IPS DF 6.9 (cell line): ENCODE data around the gene FNDC5.
A peak's percentile ranks its signal among the peaks of the same experiment; 100 is the strongest.

Experiments
- DNase-seq: peaks from one replicate; pipeline ENCODE4 v3.0.0-alpha.2; 2013; ENCODE audit warnings: low read depth, low spot score
- H3K27ac ChIP-seq: one replicate; pipeline ENCODE4 v1.5.1; 2013; ENCODE audit warnings: low read length, control low read depth
- H3K27me3 ChIP-seq: 2 replicates; pipeline ENCODE4 v1.6.1; 2013; ENCODE audit warnings: mild to moderate bottlenecking, low read length; ENCODE audit not compliant: control insufficient read depth, insufficient read depth
- H3K36me3 ChIP-seq: 2 replicates; pipeline ENCODE4 v1.6.1; 2013; ENCODE audit warnings: low read length; ENCODE audit not compliant: control insufficient read depth, insufficient read depth
- H3K4me1 ChIP-seq: 2 replicates; pipeline ENCODE4 v1.6.1; 2013; ENCODE audit warnings: low read length; ENCODE audit not compliant: control insufficient read depth, insufficient read depth
- H3K4me3 ChIP-seq: 2 replicates; pipeline ENCODE4 v1.5.1; 2013; ENCODE audit warnings: mild to moderate bottlenecking, low read length
- H3K9me3 ChIP-seq: 2 replicates; pipeline ENCODE4 v1.6.1; 2013; ENCODE audit warnings: low read length, inconsistent platforms; ENCODE audit not compliant: control insufficient read depth, insufficient read depth
- WGBS: extraction: QIAGEN DNeasy Blood & Tissue Kit; methylation state at CpG from one replicate; pipeline ENCODE4 v1.1.7; 2013; ENCODE audit warnings: mixed read lengths, missing lambda C conversion rate; ENCODE audit not compliant: insufficient read length, insufficient coverage; 5-methylcytosine and 5-hydroxymethylcytosine counted together

FNDC5 gene

DNA sequence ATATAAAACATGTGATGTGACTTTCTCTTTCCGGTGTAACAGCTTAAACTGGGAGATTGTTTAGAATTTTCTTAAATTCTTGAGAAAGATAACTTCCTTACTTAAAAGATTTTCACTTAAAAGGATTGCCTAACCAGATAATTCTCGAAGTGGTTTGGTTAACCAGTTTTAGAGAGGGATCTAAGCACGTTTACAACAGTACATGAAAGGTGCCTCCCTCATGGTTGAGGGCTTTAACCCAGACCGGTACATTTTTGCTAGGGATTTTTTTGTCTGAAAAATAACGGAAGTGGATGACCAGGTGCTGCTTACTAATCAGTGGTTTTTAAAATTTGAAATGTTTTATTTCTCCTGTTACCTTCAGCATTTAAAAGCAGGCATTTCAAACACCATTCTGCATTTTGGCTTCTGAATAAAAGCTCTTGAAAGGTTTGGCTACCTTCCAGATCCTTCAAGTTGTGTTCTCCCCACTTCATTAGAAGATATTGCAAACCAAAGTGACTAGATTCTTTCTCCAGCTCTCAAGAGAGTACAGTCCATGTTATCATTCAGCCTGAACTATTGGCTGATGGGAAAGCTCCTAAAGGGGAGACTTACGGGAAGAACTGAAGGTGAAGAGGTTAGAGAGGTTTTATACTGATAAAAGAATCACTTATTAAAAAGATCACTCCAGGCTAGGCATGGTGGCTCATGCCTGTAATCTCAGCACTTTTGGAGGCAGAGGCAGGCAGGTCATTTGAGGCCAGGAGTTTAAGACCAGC is 40.4 kb downstream of the FNDC5 start:
- peaks cover 13% of the 10 kb centered on the region; the same call in 1 of the 2 replicates for H3K36me3 ChIP-seq
- no peaks in the 10 kb centered on the region for H3K27me3 ChIP-seq
- DNase-seq = no peak
- H3K4me1 ChIP-seq = no peaks in the 10 kb centered on the region
- no peak overlapping the region for H3K4me3 ChIP-seq
- no peaks in the 10 kb centered on the region for H3K9me3 ChIP-seq
- H3K27ac ChIP-seq = no peak overlapping the region
- WGBS = no CpG with 5 or more reads among the region's 6 CpGs

- no peak overlapping the region for H3K27ac ChIP-seq
- H3K4me3 ChIP-seq = no peak overlapping the region
- no peak for DNase-seq
- no peaks in the 10 kb centered on the region for H3K27me3 ChIP-seq
- H3K4me1 ChIP-seq = no peaks in the 10 kb centered on the region
- WGBS = no CpG with 5 or more reads among the region's 7 CpGs
- no peaks in the 10 kb centered on the region for H3K9me3 ChIP-seq
- H3K36me3 ChIP-seq = peaks cover 13% of the 10 kb centered on the region; the same call in 1 of the 2 replicates
These were observed 42.4 kb downstream of the FNDC5 start for GRCh38 chr1:32828341-32828740.

- WGBS = no CpG with 5 or more reads among the region's 3 CpGs
- H3K27me3 ChIP-seq = no peaks in the 10 kb centered on the region
- H3K4me1 ChIP-seq = no peaks in the 10 kb centered on the region
- no peak overlapping the region for H3K27ac ChIP-seq
- H3K36me3 ChIP-seq = peaks cover 13% of the 10 kb centered on the region; the same call in 1 of the 2 replicates
- H3K9me3 ChIP-seq = no peaks in the 10 kb centered on the region
- DNase-seq = no peak
- no peak overlapping the region for H3K4me3 ChIP-seq
These were observed 45.5 kb downstream of the FNDC5 start for GRCh38 chr1:32825181-32825580.

DNA sequence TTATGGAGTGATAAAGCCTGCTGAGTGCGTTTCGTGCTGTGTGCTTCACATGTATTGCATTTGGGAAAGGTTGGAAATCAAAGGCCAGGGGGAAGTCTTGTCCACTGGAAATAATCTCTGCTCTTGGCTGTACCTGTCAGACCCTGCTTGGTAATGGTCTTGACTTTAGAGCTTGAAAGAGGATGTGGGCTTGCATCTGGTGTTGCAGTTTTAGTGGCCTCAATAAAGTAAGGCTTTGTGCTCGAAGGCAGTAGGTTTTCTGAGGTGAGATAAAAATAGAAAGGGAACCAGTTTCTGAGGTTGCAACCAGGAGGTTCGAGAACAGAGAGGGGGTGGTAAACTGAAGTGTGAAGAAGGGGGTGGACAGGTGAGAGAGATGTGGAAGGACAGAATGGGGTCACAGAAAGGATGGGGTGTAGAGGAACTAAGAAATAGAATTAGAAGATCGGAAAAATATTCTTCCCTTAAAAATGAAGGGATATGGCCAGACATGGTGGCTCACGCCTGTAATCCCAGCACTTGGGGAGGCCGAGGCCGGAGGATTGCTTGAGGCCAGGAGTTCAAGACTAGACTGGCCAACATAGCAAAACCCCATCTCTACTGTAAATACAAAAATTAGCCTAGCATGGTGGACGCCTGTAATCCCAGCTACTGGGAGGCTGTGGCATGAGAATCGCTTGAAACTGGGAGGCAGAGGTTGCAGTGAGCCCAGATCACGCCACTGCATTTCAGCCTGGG is 51.7 kb downstream of the FNDC5 start:
- no peaks in the 10 kb centered on the region for H3K9me3 ChIP-seq
- peak overlapping the region; percentile 29 for H3K27ac ChIP-seq
- H3K4me3 ChIP-seq = no peak overlapping the region; the same call in 1 of the 2 replicates
- H3K36me3 ChIP-seq = no peaks in the 10 kb centered on the region
- no peaks in the 10 kb centered on the region for H3K27me3 ChIP-seq
- no peaks in the 10 kb centered on the region for H3K4me1 ChIP-seq
- WGBS = no CpG with 5 or more reads among the region's 11 CpGs
- DNase-seq = no peak

- Histone ChIP-seq H3K4me3 (peak overlapping the region; percentile 80), H3K36me3 (no peaks in the 10 kb centered on the region), H3K4me1 (no peaks in the 10 kb centered on the region), H3K27ac (peak overlapping the region; percentile 29), H3K9me3 (no peaks in the 10 kb centered on the region), H3K27me3 (no peaks in the 10 kb centered on the region)
- no CpG with 5 or more reads among the region's 51 CpGs for WGBS
- DNase-seq = peak; percentile 39
These were observed 52.6 kb downstream of the FNDC5 start for GRCh38 chr1:32817815-32818786.

DNA sequence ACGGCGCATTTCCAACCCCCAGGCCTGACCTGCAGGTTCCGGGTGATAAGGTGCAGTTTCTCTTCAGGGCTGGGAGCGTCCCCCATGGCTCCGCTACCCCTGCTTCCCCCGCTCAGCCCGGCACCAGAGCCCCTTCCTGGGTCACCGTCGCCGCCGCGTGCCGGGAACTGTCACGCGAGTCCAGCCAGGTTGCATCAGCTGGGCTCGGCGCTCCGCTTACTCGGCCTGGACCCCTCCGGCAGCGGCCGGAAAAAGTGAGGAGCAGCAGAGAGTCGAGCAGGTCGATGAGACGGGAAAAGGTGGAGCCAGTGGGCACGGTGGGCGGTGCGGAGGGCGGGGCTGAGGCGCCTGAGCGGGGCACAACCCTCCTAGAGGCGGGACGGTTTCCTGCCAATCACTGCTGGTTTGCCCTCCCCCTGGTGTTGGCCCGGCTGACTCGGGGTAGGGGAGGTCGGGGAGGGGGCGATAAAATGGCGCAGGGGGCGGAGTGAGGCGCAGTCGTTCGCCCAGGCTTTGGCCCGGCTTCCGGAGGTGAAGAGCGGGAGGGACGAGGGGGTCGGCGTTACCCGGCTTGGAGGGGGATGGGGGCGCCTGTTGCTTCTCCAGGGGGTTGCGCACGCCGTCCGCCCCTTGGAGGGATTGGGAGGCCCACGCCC is 53.4 kb downstream of the FNDC5 start, which contains the start of the genes S100PBP and YARS1:
S100PBP (plus strand) TSS at position 495 of the 656 bp plus-strand sequence. CDS start 8,447 bp downstream, outside the sequence.
YARS1 (minus strand) TSS at position 200 of the 656 bp plus-strand sequence; CDS start at position 86, 114 bp downstream.
- no CpG with 5 or more reads among the region's 55 CpGs for WGBS

GRCh38 chr1:32816676-32817158 is 54.0 kb downstream of the FNDC5 start:
- no peak for DNase-seq
- Histone ChIP-seq H3K4me3 (peak overlapping the region; percentile 80), H3K4me1 (0 out of 2 replicates have a peak, but pooled peaks cover 3% of the 10 kb centered on the region), H3K36me3 (no peaks in the 10 kb centered on the region), H3K27me3 (no peaks in the 10 kb centered on the region), H3K9me3 (no peaks in the 10 kb centered on the region), H3K27ac (no peak overlapping the region)
- WGBS = no CpG with 5 or more reads among the region's 15 CpGs

More for the DNA sequence above, 53.4 kb downstream of the FNDC5 start, which contains the start of the genes S100PBP and YARS1:
- H3K4me1 ChIP-seq = no peaks in the 10 kb centered on the region
- DNase-seq = peak; percentile 95
- H3K27ac ChIP-seq = peak within 1 kb of the TSS; percentile 29
- no peaks in the 10 kb centered on the region for H3K27me3 ChIP-seq
- peak within 1 kb of the TSS; percentile 80 for H3K4me3 ChIP-seq
- H3K9me3 ChIP-seq = no peaks in the 10 kb centered on the region
- no peaks in the 10 kb centered on the region for H3K36me3 ChIP-seq

- Histone ChIP-seq H3K36me3 (peaks cover 3% of the 10 kb centered on the region; the same call in 1 of the 2 replicates), H3K4me3 (no peak overlapping the region), H3K27ac (no peak overlapping the region), H3K4me1 (0 out of 2 replicates have a peak, but pooled peaks cover 3% of the 10 kb centered on the region), H3K27me3 (no peaks in the 10 kb centered on the region), H3K9me3 (no peaks in the 10 kb centered on the region)
- 100% methylated on average over 2 of the region's 11 CpGs for whole genome bisulfite sequencing
- DNase-seq = no peak
These were observed 56.6 kb downstream of the FNDC5 start for GRCh38 chr1:32813941-32814739.
